HepG2 (cell line): ENCODE data around the gene CAMK4.

Source experiments
- ARNTL ChIP-seq: sonication (generic); formaldehyde crosslinking; IDR thresholded peaks from 2 replicates; pipeline ENCODE4 v1.4.0; 2020; ENCODE audit warnings: mild to moderate bottlenecking, missing genetic modification reagents
- ATF1 ChIP-seq: IDR thresholded peaks from 2 replicates; pipeline ENCODE4 v1.6.1; 2016; ENCODE audit warnings: mild to moderate bottlenecking, control low read depth
- CTCF ChIP-seq: sonication (generic); formaldehyde crosslinking; IDR thresholded peaks from 2 replicates; pipeline ENCODE4 v1.5.0; 2020; ENCODE audit warnings: mild to moderate bottlenecking, missing genetic modification reagents, moderate library complexity
- ETV6 ChIP-seq: sonication (generic); formaldehyde crosslinking; conservative IDR thresholded peaks from 2 replicates; pipeline ENCODE4 v1.4.0; 2020; ENCODE audit warnings: missing genetic modification reagents
- NR2F2 ChIP-seq: IDR thresholded peaks from 2 replicates; pipeline ENCODE4 v1.6.1; 2012; ENCODE audit warnings: low read depth, inconsistent platforms, borderline replicate concordance
- XRCC5 ChIP-seq: fragments of 200-400 bp; formaldehyde crosslinking; optimal IDR thresholded peaks from 2 replicates; pipeline ENCODE3; 2017; ENCODE audit warnings: mild to moderate bottlenecking, low read length
- ZNF407 ChIP-seq: sonication (generic); formaldehyde crosslinking; IDR thresholded peaks from one replicate; pipeline ENCODE4 v1.5.1; 2020; ENCODE audit warnings: mild to moderate bottlenecking, missing genetic modification reagents; ENCODE audit errors: not compliant biosample characterization
- ZNF772 ChIP-seq: sonication (generic); formaldehyde crosslinking; IDR thresholded peaks from 2 replicates; pipeline ENCODE4 v1.5.0; 2020; ENCODE audit warnings: mild to moderate bottlenecking, missing genetic modification reagents
- TF ChIP-seq, protein P1 (sequence below): IDR thresholded peaks from 2 replicates; pipeline ENCODE4 v1.6.1; 2016

DNA sequence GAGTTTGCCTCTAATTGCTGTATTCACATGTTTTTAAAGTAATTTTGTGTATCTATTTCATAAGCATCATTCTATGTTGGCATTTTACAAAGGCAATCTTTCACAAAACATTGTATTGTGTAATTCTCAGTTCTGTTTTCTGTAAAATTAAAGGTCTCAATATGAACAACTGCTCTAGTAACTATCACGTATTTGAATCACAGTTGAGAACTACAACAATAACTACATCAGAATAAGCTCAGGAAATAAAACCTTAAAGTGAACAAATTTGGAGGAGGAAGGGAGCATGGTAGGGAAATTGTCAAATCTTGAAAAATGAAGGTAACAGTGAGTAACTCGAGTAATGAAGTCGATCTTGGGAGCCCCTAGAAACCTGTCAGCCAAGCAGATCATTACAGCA lies 22.5 kb upstream of the CAMK4 start:
- no peak for TF ChIP-seq ZNF772
- TF ChIP-seq ARNTL (CRISPR knock-in tag), result no peak
- no peak for TF ChIP-seq XRCC5
- TF ChIP-seq, protein P1, sequence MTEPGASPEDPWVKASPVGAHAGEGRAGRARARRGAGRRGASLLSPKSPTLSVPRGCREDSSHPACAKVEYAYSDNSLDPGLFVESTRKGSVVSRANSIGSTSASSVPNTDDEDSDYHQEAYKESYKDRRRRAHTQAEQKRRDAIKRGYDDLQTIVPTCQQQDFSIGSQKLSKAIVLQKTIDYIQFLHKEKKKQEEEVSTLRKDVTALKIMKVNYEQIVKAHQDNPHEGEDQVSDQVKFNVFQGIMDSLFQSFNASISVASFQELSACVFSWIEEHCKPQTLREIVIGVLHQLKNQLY (CRISPR knock-in tag), result no peak
- no peak for TF ChIP-seq CTCF (CRISPR knock-in tag)
- TF ChIP-seq ETV6, result no peak
- no peak for TF ChIP-seq ATF1 (CRISPR knock-in tag)
- TF ChIP-seq ZNF407, result no peak
- TF ChIP-seq NR2F2, result no peak
